Fibroblast of skin of left quadriceps (primary cell): ENCODE data around the gene ZNF177.

Experiments
- DNase-seq, 2 experiments: peaks; one replicate each; pipeline ENCODE4 v3.0.0-alpha.2; 2013; ENCODE audit warnings: low read depth in 2 of 2

The ZNF177 gene

GRCh38 chr19:9430444-9430843, 67.6 kb downstream of the ZNF177 start:
- DNase-seq: no peak

GRCh38 chr19:9431475-9431874, 68.7 kb downstream of the ZNF177 start:
- no peak for DNase-seq
